Common myeloid progenitor, CD34-positive (primary cell): ENCODE results near the gene NFE2L3.

Experiments used
- CTCF ChIA-PET: fragments of 350-600 bp; sonication (Branson Sonifier 250); formaldehyde crosslinking; loops from one replicate; lab custom pipeline; 2021; ENCODE audit warnings: antibody characterized with exemption; lab: Charles Lee
- POLR2A ChIA-PET: fragments of 350-600 bp; sonication (Branson Sonifier 250); formaldehyde crosslinking; loops from one replicate; lab custom pipeline; 2021; ENCODE audit warnings: antibody characterized with exemption; lab: Charles Lee
- DNase-seq, 3 donors: peaks; one replicate each; pipeline versions ENCODE4 v3.0.0 to v3.0.0-alpha.2; 2013
- H3K27ac ChIP-seq, 2 experiments: 1 replicate in 1 of 2; 2 replicates in 1 of 2; pipeline ENCODE4 v1.7.0; 2013; ENCODE audit warnings: inconsistent platforms in 2 of 2, low read length in 2 of 2, mild to moderate bottlenecking in 2 of 2, low read depth in 1 of 2, moderate library complexity in 1 of 2; ENCODE audit not compliant: severe bottlenecking in 2 of 2, insufficient read depth in 1 of 2, poor library complexity in 1 of 2
- H3K27me3 ChIP-seq, 5 experiments: replicated peaks in 2 of 5; 1 replicate in 3 of 5; 2 replicates in 2 of 5; pipeline versions ENCODE4 v1.6.1 to v1.7.0; 2013; ENCODE audit warnings: low read length in 4 of 5, mild to moderate bottlenecking in 2 of 5, moderate library complexity in 2 of 5, inconsistent platforms in 1 of 5; ENCODE audit not compliant: insufficient read depth in 5 of 5, control insufficient read depth in 4 of 5
- H3K36me3 ChIP-seq, 4 experiments: 1 replicate in 2 of 4; 2 replicates in 2 of 4; pipeline versions ENCODE4 v1.6.1 to v1.7.0; 2013; ENCODE audit warnings: low read length in 3 of 4, control low read depth in 1 of 4, mild to moderate bottlenecking in 1 of 4; ENCODE audit not compliant: control insufficient read depth in 4 of 4, insufficient read depth in 4 of 4
- H3K4me1 ChIP-seq, 4 experiments: 1 replicate in 3 of 4; 2 replicates in 1 of 4; pipeline versions ENCODE4 v1.6.1 to v1.7.1; 2013; ENCODE audit warnings: low read length in 3 of 4, mild to moderate bottlenecking in 3 of 4, control low read depth in 1 of 4, inconsistent platforms in 1 of 4, moderate library complexity in 1 of 4; ENCODE audit not compliant: control insufficient read depth in 4 of 4, insufficient read depth in 4 of 4; ENCODE audit errors: control extremely low read depth in 1 of 4
- H3K4me3 ChIP-seq, 7 experiments: 1 replicate in 4 of 7; 2 replicates in 3 of 7; pipeline versions ENCODE4 v1.5.1 to v1.7.0; 2013; ENCODE audit warnings: mild to moderate bottlenecking in 7 of 7, low read length in 6 of 7, moderate library complexity in 6 of 7, inconsistent platforms in 2 of 7, low read depth in 2 of 7, control low read depth in 1 of 7; ENCODE audit not compliant: insufficient read depth in 4 of 7, control insufficient read depth in 1 of 7; ENCODE audit errors: extremely low read depth in 1 of 7
- H3K9me3 ChIP-seq, 5 experiments: 1 replicate in 4 of 5; 2 replicates in 1 of 5; pipeline versions ENCODE4 v1.6.1 to v1.7.1; 2013; ENCODE audit warnings: low read length in 4 of 5, mild to moderate bottlenecking in 2 of 5, inconsistent platforms in 1 of 5, low read depth in 1 of 5, moderate library complexity in 1 of 5; ENCODE audit not compliant: control insufficient read depth in 4 of 5, insufficient read depth in 2 of 5; ENCODE audit errors: control extremely low read depth in 1 of 5
- WGBS: methylation state at CpG from one replicate; pipeline ENCODE4 v1.1.5; 2013; ENCODE audit not compliant: insufficient coverage; 5-methylcytosine and 5-hydroxymethylcytosine counted together

NFE2L3 gene

GRCh38 chr7:26212921-26213718, 61.1 kb downstream of the NFE2L3 start:
- Histone ChIP-seq H3K4me1 (peaks cover 0 to 2% (median 0%) of the 10 kb centered on the region in 4 experiments), H3K9me3 (no peaks in the 10 kb centered on the region), H3K27me3 (no peaks in the 10 kb centered on the region), H3K4me3 (no peak overlapping the region), H3K27ac (no peak overlapping the region), H3K36me3 (peaks cover 18 to 41% (median 29%) of the 10 kb centered on the region in 4 experiments)
- 100% methylated on average over 1 of the region's 2 CpGs for WGBS
- no peak for DNase-seq
- ChIA-PET CTCF (interaction anchor here (1.0 kb wide), 1 partner anchor 9 kb away, joined by 3 read pairs; no protein-coding TSS in a partner anchor), POLR2A (no interaction called here)

- DNase-seq, result no peak
- CTCF ChIA-PET, result interaction anchor here (1.1 kb wide), 2 partner anchors 20 to 131 kb away, joined by 3 read pairs; no protein-coding TSS in a partner anchor
- no peaks in the 10 kb centered on the region for H3K27me3 ChIP-seq
- H3K27ac ChIP-seq, result no peak overlapping the region
- H3K4me3 ChIP-seq, result no peak overlapping the region
- POLR2A ChIA-PET, result no interaction called here
- H3K36me3 ChIP-seq, result peaks cover 17 to 38% (median 26%) of the 10 kb centered on the region in 4 experiments
- peaks cover 0 to 2% (median 0%) of the 10 kb centered on the region in 4 experiments for H3K4me1 ChIP-seq
- no peaks in the 10 kb centered on the region for H3K9me3 ChIP-seq
- WGBS, result 50% methylated on average over 1 of the region's 5 CpGs
These were observed 62.0 kb downstream of the NFE2L3 start for GRCh38 chr7:26213807-26214515.

- no peaks in the 10 kb centered on the region for H3K27me3 ChIP-seq
- ChIA-PET POLR2A (no interaction called here), CTCF (no interaction called here)
- H3K27ac ChIP-seq, result no peak overlapping the region
- DNase-seq, result no peak
- no peak overlapping the region for H3K4me3 ChIP-seq
- WGBS, result no CpG with 5 or more reads among the region's 2 CpGs
- no peaks in the 10 kb centered on the region for H3K9me3 ChIP-seq
- peaks cover 0 to 2% (median 0%) of the 10 kb centered on the region in 4 experiments for H3K4me1 ChIP-seq
- peaks cover 6 to 17% (median 11%) of the 10 kb centered on the region in 4 experiments for H3K36me3 ChIP-seq
These were observed 64.1 kb downstream of the NFE2L3 start for GRCh38 chr7:26216049-26216448.

- Histone ChIP-seq H3K36me3 (no peaks in the 10 kb centered on the region), H3K27ac (no peak overlapping the region), H3K27me3 (no peaks in the 10 kb centered on the region), H3K4me1 (no peaks in the 10 kb centered on the region), H3K9me3 (no peaks in the 10 kb centered on the region), H3K4me3 (no peak overlapping the region)
- DNase-seq, result no peak
- WGBS, result 93% methylated on average over 5 of the region's 5 CpGs
- POLR2A ChIA-PET, result no interaction called here
- CTCF ChIA-PET, result no interaction called here
These were observed 72.4 kb downstream of the NFE2L3 start for GRCh38 chr7:26224359-26224758.

GRCh38 chr7:26227987-26228386, 76.0 kb downstream of the NFE2L3 start:
- Histone ChIP-seq H3K4me1 (no peaks in the 10 kb centered on the region), H3K27ac (no peak overlapping the region), H3K4me3 (no peak overlapping the region), H3K27me3 (no peaks in the 10 kb centered on the region), H3K36me3 (no peaks in the 10 kb centered on the region), H3K9me3 (no peaks in the 10 kb centered on the region)
- DNase-seq, result no peak
- CTCF ChIA-PET, result interaction anchor here (1.3 kb wide), 1 partner anchor 13 kb away, joined by 3 read pairs; no protein-coding TSS in a partner anchor
- POLR2A ChIA-PET, result interaction anchor here (0.6 to 0.9 kb wide), 2 partner anchors 10 to 43 kb away, joined by 4 read pairs; no protein-coding TSS in a partner anchor
- no CpG with 5 or more reads among the region's 2 CpGs for WGBS

- H3K27ac ChIP-seq, result peak overlapping the region in 1 of 2 experiments; percentile 55
- POLR2A ChIA-PET, result no interaction called here
- no peaks in the 10 kb centered on the region for H3K36me3 ChIP-seq
- peak; percentile 32 to 68 (median 61) for DNase-seq
- CTCF ChIA-PET, result interaction anchor here (0.5 to 1.0 kb wide), 3 partner anchors 9 to 43 kb away, joined by 3 read pairs; no protein-coding TSS in a partner anchor
- H3K9me3 ChIP-seq, result no peaks in the 10 kb centered on the region
- WGBS, result 26% methylated on average over 5 of the region's 5 CpGs
- peaks cover 3 to 8% (median 7%) of the 10 kb centered on the region in 4 experiments for H3K4me1 ChIP-seq
- H3K27me3 ChIP-seq, result no peaks in the 10 kb centered on the region
- peak overlapping the region in 1 of 7 experiments; percentile 37 for H3K4me3 ChIP-seq
These were observed 82.0 kb downstream of the NFE2L3 start for GRCh38 chr7:26233902-26234511.
